ENCODE measurements around the gene BRINP3.

BRINP3 gene

GRCh38 chr1:190476321-190476720 is 1.3 kb downstream of the BRINP3 start:
- POLR2A ChIA-PET (ENCODE audit: low non-redundant PET): interaction anchor here (0.6 kb wide), 1 partner anchor 643 kb away, joined by 4 read pairs; no protein-coding TSS in a partner anchor
- TF ChIP-seq CTCF (conservative IDR thresholded peaks at IDR 0.05; ENCODE audit: low read depth): no peak
- CTCF ChIA-PET: interaction anchor here (0.8 kb wide), 1 partner anchor 794 kb away, joined by 3 read pairs; no protein-coding TSS in a partner anchor
- DNase-seq (ENCODE audit: low spot score): no peak
- H3K27ac ChIP-seq: no peak overlapping the region

GRCh38 chr1:190475421-190476141 is 2.1 kb downstream of the BRINP3 start:
- CTCF ChIA-PET: interaction anchor here (0.7 to 0.8 kb wide), 2 partner anchors 26 to 793 kb away, joined by 3 read pairs; no protein-coding TSS in a partner anchor
- H3K27ac ChIP-seq: no peak overlapping the region
- TF ChIP-seq CTCF (conservative IDR thresholded peaks at IDR 0.05; ENCODE audit: low read depth): no peak
- DNase-seq (ENCODE audit: low spot score): no peak
- POLR2A ChIA-PET (ENCODE audit: low non-redundant PET): interaction anchor here (0.6 kb wide), 1 partner anchor 642 kb away, joined by 4 read pairs; no protein-coding TSS in a partner anchor

GRCh38 chr1:190474650-190475211 is 2.9 kb downstream of the BRINP3 start:
- H3K27ac ChIP-seq: no peak overlapping the region
- no peak for TF ChIP-seq CTCF (conservative IDR thresholded peaks at IDR 0.05; ENCODE audit: low read depth)
- DNase-seq (ENCODE audit: low spot score): no peak
- ChIA-PET POLR2A (ENCODE audit: low non-redundant PET) (no interaction called here), CTCF (interaction anchor here (0.7 kb wide), 1 partner anchor 27 kb away, joined by 3 read pairs; no protein-coding TSS in a partner anchor)

- no peak for TF ChIP-seq CTCF (conservative IDR thresholded peaks at IDR 0.05; ENCODE audit: low read depth)
- CTCF ChIA-PET: no interaction called here
- no peak for DNase-seq (ENCODE audit: low spot score)
- POLR2A ChIA-PET (ENCODE audit: low non-redundant PET): no interaction called here
- no peak overlapping the region for H3K27ac ChIP-seq
Observed at GRCh38 chr1:190474010-190474409, 3.7 kb downstream of the BRINP3 start.

GRCh38 chr1:190472494-190472893 is 5.2 kb downstream of the BRINP3 start:
- TF ChIP-seq CTCF (conservative IDR thresholded peaks at IDR 0.05; ENCODE audit: low read depth): no peak
- DNase-seq (ENCODE audit: low spot score): no peak
- ChIA-PET POLR2A (ENCODE audit: low non-redundant PET) (no interaction called here), CTCF (no interaction called here)
- H3K27ac ChIP-seq: no peak overlapping the region

DNA sequence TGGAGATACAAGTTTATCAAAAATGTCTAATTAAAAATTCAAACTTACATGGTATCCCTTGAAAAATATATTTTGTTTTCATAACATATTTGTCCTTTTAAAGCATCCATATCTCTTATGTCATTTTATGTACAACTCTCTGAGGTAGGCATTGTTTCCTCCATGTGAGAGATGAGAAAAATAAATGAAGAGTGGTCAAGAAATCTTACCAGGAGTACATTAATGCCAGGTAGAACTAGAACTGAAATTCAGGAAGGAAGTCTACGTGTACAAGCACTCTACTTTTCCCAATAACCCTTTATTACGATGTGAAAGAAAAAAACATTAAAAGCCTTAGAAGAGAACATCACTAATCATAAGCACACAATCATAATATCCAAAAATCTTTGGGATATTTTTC is 5.6 kb downstream of the BRINP3 start:
- CTCF ChIA-PET: no interaction called here
- TF ChIP-seq CTCF (conservative IDR thresholded peaks at IDR 0.05; ENCODE audit: low read depth): no peak
- no peak for DNase-seq (ENCODE audit: low spot score)
- POLR2A ChIA-PET (ENCODE audit: low non-redundant PET): no interaction called here
- H3K27ac ChIP-seq: no peak overlapping the region
